Nephron progenitor cell (in vitro differentiated cells): ENCODE results near the gene CELF5.
"Not testable (repeated sequence)": the region's sequence is repeated elsewhere in the genome, so short reads cannot be mapped to it uniquely, and the experiment has no call there.

ENCODE experiments used
- DNase-seq: peaks from one replicate; pipeline ENCODE4 v3.0.0; 2021
- H3K27ac Mint-ChIP-seq: 2 replicates; pipeline ENCODE4 v1.8.0; 2021; ENCODE audit warnings: mild to moderate bottlenecking, moderate library complexity, mixed read lengths
- H3K27me3 Mint-ChIP-seq: 2 replicates; pipeline ENCODE4 v1.8.0; 2021; ENCODE audit warnings: mild to moderate bottlenecking, low read depth, mixed read lengths; ENCODE audit not compliant: poor library complexity
- H3K36me3 Mint-ChIP-seq: 2 replicates; pipeline ENCODE4 v1.8.0; 2021; ENCODE audit warnings: low read depth, mixed read lengths
- H3K4me1 Mint-ChIP-seq: 2 replicates; pipeline ENCODE4 v1.8.0; 2021; ENCODE audit warnings: mixed read lengths
- H3K4me3 Mint-ChIP-seq: 2 replicates; pipeline ENCODE4 v1.8.0; 2021; ENCODE audit warnings: mild to moderate bottlenecking, moderate library complexity, mixed read lengths
- H3K9me3 Mint-ChIP-seq: 2 replicates; pipeline ENCODE4 v1.8.0; 2021; ENCODE audit warnings: mild to moderate bottlenecking, moderate library complexity, mixed read lengths
- TF ChIP-seq, protein P1 (sequence below): fragments of 200-600 bp; sonication (generic); IDR thresholded peaks from 2 replicates; pipeline ENCODE4 v1.5.0; 2021; ENCODE audit warnings: antibody characterized with exemption

The CELF5 gene

DNA sequence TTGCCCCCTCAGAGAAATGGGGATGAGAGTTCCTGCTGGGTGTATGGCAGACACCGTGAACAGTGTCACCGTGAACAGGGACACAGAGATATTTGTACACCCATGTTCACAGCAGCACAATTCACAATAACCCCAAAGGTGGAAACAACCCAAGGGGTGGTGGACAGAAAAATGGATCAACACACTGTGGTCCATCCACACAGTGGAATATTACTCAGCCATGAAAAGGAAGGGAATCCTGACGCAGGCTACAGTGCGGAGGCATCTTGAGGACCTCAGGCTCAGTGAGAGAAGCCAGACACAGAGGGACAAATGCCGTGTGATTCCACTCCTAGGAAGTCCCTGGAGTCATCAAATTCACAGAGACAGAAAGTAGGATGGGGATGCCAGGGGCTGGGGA is 7.6 kb upstream of the CELF5 start:
- H3K4me3 Mint-ChIP-seq = no peak overlapping the region
- H3K27me3 Mint-ChIP-seq = peaks cover 13% of the 10 kb centered on the region
- H3K9me3 Mint-ChIP-seq = no peaks in the 10 kb centered on the region
- DNase-seq = no peak
- TF ChIP-seq, protein P1, sequence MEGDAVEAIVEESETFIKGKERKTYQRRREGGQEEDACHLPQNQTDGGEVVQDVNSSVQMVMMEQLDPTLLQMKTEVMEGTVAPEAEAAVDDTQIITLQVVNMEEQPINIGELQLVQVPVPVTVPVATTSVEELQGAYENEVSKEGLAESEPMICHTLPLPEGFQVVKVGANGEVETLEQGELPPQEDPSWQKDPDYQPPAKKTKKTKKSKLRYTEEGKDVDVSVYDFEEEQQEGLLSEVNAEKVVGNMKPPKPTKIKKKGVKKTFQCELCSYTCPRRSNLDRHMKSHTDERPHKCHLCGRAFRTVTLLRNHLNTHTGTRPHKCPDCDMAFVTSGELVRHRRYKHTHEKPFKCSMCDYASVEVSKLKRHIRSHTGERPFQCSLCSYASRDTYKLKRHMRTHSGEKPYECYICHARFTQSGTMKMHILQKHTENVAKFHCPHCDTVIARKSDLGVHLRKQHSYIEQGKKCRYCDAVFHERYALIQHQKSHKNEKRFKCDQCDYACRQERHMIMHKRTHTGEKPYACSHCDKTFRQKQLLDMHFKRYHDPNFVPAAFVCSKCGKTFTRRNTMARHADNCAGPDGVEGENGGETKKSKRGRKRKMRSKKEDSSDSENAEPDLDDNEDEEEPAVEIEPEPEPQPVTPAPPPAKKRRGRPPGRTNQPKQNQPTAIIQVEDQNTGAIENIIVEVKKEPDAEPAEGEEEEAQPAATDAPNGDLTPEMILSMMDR = no peak
- H3K27ac Mint-ChIP-seq = no peak overlapping the region
- H3K36me3 Mint-ChIP-seq = no peaks in the 10 kb centered on the region
- no peaks in the 10 kb centered on the region for H3K4me1 Mint-ChIP-seq

DNA sequence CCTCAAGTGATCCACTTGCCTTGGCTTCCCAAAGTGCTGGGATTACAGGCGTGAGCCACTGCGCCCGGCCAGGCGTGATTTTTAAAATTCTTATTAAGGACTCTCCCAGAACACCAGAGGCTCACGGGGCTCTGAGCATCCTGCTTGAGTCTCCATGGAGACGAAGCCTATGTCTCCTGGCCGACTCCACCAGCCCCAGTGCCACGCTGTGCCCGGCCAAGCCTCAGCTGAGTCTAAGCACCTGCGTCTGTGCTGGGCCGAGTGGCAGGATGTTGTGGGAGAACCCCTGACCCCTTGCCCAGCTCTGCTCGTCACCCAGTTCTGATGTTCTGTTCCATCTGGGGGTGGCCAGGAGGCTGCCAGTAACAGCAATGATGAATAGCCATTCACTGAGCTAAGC is 3.9 kb upstream of the CELF5 start:
- no peaks in the 10 kb centered on the region for H3K36me3 Mint-ChIP-seq
- no peak overlapping the region for H3K4me3 Mint-ChIP-seq
- no peak overlapping the region for H3K27ac Mint-ChIP-seq
- H3K4me1 Mint-ChIP-seq = no peaks in the 10 kb centered on the region
- H3K9me3 Mint-ChIP-seq = no peaks in the 10 kb centered on the region
- DNase-seq = no peak
- TF ChIP-seq, protein P1 = no peak
- peaks cover 42% of the 10 kb centered on the region for H3K27me3 Mint-ChIP-seq

DNA sequence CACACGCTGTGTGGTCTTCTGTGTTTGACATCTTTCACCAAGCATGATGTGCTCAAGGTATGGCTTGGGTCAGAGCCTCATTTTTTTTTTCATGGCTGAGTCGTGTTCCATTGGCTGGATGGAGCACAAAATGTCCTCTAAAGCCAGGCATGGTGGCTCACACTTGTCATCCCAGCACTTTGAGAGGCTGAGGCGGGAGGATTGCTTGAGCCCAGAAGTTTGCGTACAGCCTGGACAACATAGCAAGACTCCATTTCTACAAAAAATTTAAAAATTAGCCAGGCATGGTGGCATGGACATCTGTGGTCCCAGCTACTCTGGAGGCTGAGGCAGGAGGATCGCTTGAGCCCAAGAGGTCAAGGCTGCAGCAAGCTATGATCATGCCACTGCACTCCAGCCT is 2.9 kb upstream of the CELF5 start:
- peaks cover 42% of the 10 kb centered on the region for H3K27me3 Mint-ChIP-seq
- not testable (repeated sequence) for H3K27ac Mint-ChIP-seq, DNase-seq, H3K4me1 Mint-ChIP-seq, H3K4me3 Mint-ChIP-seq, H3K9me3 Mint-ChIP-seq, H3K36me3 Mint-ChIP-seq

DNA sequence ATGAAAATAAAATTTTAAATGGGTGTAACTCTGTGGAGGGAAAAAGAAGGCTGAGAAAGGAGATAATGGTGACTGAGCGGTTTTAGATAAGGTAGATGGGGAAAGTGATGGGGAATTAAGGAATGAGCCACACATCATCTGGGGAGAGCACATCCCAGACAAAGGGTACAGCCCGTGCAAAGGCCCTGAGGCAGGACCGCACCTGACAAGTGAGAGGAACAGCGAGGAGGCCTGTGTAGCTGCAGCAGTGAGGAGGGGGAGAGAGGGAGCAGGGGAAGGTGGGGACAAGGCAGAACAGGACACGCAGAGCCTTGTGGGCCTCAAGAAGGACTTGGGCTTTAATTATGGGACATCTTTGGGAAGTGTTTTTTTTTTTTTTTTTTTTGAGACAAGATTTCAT is 1.8 kb upstream of the CELF5 start:
- no peak for DNase-seq
- no peaks in the 10 kb centered on the region for H3K4me1 Mint-ChIP-seq

DNA sequence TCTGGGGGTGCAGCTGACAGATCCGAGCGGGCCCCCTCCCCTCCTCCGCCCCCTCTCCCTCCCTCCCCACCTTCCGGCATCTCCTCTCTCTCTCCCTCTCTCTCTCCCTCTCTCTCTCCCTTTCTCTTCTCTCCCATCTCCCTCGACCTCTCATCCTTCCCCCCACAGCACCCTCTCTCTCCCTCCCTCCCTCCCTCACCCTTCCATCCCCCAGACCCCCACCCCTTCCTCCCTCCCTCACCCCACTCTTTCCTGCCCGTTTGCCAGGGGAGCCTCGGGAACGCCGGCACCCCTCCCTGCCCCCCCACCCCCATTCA is 666 bp downstream of the CELF5 start:
- DNase-seq = no peak
- Mint-ChIP-seq H3K9me3 (no peaks in the 10 kb centered on the region), H3K36me3 (no peaks in the 10 kb centered on the region), H3K4me1 (no peaks in the 10 kb centered on the region), H3K27ac (no peak overlapping the region), H3K4me3 (no peak overlapping the region), H3K27me3 (peaks cover 40% of the 10 kb centered on the region)
- TF ChIP-seq, protein P1 = no peak

More for the DNA sequence above, 1.8 kb upstream of the CELF5 start:
- H3K27ac Mint-ChIP-seq = no peak overlapping the region
- H3K4me3 Mint-ChIP-seq = no peak overlapping the region
- H3K36me3 Mint-ChIP-seq = no peaks in the 10 kb centered on the region
- TF ChIP-seq, protein P1 = no peak
- peaks cover 42% of the 10 kb centered on the region for H3K27me3 Mint-ChIP-seq
- no peaks in the 10 kb centered on the region for H3K9me3 Mint-ChIP-seq

DNA sequence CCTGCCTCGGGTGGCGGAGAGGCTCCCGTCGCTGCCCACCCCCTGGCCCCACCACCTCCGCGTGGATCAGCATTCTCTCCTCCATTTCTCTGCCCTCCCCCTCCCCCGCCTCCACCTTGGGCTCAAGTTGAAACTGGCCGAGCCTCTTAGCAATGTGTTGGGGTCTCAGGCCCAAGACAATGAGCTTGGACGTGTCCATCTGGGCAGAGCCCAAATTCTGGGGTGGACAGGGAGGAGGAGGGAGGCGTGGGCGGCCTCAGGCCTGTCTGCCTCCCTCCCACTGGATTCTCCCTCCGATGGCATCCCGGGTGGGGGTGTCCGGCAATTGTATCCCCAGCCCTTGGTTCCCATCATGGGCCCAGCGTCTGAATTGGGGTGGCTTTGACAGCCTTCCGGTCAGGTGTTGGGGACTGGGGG is 1.2 kb downstream of the CELF5 start:
- H3K36me3 Mint-ChIP-seq = no peaks in the 10 kb centered on the region
- TF ChIP-seq, protein P1 = no peak
- no peaks in the 10 kb centered on the region for H3K4me1 Mint-ChIP-seq
- no peak overlapping the region for H3K4me3 Mint-ChIP-seq
- H3K27ac Mint-ChIP-seq = no peak overlapping the region
- DNase-seq = no peak
- H3K27me3 Mint-ChIP-seq = peaks cover 37% of the 10 kb centered on the region
- H3K9me3 Mint-ChIP-seq = no peaks in the 10 kb centered on the region
